ENCODE results near the gene HOXA9.

HOXA9 gene

GRCh38 chr7:27137640-27138315 lies 27.6 kb downstream of the HOXA9 start:
- in situ Hi-C loops (cut with MboI; ENCODE audit: low sequenced_read_pairs), result no loop called here

- in situ Hi-C loops (cut with MboI; ENCODE audit: low sequenced_read_pairs), result no loop called here
These were observed 30.9 kb downstream of the HOXA9 start for GRCh38 chr7:27134392-27134791.

DNA sequence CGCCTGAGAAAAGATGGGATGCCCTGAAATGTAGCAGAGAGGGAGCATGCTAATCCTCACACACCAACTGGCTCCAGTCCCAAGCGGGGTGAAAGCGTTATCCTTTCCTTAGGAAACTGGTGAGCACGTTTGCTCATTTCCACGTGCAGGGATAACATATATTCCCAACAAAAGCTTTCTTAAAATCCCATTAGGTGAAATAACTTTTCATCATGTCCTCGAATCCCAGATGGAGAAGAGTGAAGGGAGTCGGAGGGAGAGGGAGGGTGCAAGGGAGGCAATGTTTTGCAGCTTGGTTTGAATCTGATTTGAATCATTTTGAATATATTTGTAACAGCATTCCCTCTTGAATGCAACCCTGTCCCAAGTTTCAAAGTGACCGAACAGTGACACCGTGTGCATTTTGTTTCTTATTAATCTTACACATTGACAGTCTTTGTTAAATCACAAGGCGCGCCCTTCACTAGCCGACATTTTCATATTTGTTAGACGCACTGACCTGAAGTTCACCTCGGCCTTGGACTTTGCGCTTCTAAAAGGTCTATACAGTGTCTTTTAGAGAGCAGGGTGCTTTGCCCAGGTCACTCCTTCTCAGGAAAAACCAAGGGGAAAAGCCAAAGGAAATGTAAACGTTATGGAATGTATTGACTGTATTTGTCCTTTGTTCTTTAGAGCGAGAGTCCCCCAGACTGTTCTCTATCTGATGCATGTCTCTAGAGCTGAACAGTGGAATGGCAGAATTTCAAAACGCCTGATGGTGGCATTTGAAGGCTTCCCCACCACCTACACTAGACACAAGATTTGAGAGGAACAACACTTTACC lies 31.7 kb downstream of the HOXA9 start:
- in situ Hi-C loops (cut with MboI; ENCODE audit: low sequenced_read_pairs), result no loop called here

- in situ Hi-C loops (cut with MboI; ENCODE audit: low sequenced_read_pairs), result no loop called here
These were observed 32.4 kb downstream of the HOXA9 start for GRCh38 chr7:27132978-27133377.

DNA sequence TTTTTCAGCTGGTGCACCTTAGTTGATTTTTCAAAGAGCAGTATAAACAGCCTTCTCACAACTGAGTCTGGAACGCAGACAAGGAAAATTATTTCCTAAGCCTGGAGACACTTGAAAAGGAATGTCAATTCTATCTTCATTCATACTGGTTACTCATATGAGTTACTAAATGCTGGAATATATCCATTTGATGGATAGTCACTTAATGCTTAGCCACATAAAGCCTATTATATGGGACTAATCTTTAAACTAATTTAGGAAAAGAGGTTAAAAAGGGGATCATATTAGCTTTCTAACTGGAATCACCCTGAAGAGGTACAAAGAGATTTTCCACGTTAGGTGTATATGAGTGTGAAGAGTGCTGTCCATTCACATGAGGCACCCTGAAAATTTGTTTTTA lies 33.1 kb downstream of the HOXA9 start:
- in situ Hi-C loops (cut with MboI; ENCODE audit: low sequenced_read_pairs), result no loop called here

GRCh38 chr7:27131390-27131819 lies 33.9 kb downstream of the HOXA9 start:
- in situ Hi-C loops (cut with MboI; ENCODE audit: low sequenced_read_pairs), result no loop called here

DNA sequence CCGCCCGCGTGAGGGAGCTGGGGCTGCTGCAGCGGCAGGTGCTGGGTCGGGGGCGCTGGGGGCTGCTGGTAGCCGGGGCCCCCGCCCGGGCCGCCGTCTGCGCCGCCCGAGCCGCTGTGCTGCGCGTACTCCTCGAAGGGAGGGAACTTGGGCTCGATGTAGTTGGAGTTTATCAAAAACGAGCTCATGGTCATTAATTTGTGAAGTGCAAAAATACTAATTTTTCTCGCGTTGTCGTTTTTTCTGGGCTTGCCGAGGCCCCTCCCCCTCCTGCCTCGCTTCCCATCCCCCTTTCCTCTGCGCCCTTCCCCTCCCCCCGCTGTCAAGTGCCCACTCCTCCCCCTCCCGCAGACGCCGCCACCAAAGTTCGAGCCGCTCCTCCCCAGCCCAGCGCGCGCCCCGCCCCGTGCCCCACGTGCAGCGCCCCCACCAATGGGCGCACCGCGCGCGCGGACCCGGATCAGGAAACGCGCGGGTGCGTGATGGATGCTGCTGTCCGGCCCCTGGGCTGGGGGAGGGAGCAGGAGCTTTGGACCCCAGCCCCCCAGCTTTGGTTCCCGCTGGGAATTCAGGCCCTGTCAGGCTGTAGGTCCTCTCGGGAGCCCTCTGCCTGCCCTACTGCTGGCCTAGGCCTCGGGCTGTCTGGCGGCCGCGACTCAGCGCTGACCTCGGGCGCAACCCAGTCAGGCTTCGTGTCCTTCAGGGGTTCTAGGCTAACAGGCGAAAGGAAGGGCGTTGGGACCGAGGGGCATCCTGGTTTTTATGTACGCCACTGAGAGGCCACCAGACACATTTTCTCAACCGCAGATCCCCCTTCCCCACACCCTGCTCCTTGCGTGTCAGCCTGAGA lies 34.6 kb downstream of the HOXA9 start, which contains the start of gene HOXA4:
Gene HOXA4, minus strand, starts transcription at position 218 of the 850 bp plus-strand sequence. Its CDS starts 24 bp downstream, at position 194.
- in situ Hi-C loops (cut with MboI; ENCODE audit: low sequenced_read_pairs), result no loop called here

DNA sequence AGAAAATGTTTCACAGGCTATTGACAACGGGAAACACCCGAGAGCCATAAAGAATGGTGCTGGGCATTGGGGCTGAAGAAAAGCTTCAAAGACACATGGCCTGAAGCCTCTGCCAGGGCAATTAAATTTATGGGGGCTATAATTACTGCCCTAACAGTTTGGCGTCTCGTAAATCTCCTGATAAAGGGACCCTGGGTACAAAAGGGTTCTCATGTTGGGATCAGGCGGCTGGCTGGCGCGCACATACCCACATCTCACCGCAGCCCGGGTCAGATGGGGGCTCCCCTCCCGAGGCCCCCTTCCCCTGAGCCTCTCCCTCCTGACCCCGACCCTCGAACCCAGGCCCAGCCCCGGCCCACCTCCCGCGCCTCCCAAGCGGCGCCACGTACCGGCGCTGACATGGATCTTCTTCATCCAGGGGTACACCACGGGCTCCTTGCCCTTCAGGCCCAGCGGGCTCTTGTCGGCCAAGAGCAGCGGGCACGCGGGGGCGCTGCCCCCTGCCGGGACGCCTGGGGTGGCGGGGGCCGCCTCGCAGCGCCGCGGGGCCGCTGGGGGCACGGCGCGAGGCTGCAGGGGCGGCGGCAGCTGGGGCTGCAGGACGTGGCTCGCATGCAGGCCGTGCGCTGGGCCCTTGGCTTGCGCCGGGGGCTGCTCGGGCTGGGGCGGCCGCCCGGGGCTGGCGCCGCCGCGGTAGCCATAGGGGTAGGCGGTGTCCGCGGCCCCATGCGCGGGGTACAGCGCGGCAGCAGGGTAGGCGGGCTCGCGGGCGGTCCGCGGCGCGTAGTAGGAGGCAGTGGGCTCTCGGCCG lies 35.4 kb downstream of the HOXA9 start:
- in situ Hi-C loops (cut with MboI; ENCODE audit: low sequenced_read_pairs), result no loop called here

DNA sequence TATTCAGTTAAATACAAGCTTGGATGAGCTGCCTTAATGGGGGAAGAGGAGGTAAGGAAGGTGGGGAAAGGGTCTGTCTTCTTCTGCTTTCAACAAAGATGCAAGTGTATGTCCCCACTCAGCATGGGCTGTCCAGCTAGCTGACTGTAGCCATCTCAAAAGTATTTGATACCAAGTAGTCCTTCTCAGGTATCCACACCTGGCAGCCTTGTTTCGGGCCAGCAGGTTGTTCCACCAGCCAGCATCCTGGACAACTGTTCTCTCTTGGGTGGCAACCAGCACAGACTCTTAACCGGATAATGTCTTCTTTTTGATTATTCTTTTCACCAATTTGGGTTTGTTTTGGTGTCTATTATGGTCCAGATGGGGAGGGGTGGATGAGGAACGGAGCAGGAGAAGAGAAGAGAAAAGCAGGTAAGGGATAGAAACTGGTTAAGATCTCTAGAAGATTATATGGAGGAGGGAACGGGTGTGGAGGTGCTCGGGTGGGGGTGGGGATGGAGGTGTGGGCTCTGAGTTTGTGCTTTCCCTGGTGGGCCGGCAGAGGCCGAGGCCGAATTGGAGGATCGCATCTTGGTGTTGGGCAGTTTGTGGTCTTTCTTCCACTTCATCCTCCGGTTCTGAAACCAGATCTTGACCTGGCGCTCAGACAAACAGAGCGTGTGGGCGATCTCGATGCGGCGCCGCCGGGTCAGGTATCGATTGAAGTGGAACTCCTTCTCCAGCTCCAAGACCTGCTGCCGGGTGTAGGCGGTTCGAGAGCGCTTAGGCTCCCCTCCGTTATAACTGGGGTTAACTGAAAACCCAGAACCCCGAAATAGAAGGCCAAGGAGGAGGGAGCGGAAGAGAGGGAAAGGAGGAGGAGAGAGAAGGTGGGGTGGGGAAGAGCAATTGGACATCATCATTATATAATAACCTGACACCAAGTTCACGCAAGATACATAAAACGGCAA lies 36.3 kb downstream of the HOXA9 start:
- in situ Hi-C loops (cut with MboI; ENCODE audit: low sequenced_read_pairs), result no loop called here

DNA sequence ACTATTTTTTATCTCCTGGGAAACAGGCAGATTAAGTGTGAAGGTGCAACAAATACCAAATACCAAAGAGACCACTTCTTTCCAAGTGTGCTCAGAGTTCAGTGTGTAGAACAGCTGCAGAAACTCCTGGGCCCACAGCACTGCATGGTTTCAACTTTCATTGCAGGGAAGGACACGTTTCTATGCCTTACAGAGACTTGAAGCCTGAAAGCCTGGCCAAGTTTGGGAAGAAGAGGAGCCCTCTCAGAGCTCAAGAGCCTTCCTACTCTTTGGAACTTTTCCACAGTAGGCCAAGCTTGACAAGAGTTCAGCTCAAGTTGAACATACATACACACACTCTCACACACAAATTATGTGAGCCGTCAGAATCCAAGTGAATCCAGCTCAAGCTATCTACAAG lies 37.3 kb downstream of the HOXA9 start:
- in situ Hi-C loops (cut with MboI; ENCODE audit: low sequenced_read_pairs), result no loop called here

DNA sequence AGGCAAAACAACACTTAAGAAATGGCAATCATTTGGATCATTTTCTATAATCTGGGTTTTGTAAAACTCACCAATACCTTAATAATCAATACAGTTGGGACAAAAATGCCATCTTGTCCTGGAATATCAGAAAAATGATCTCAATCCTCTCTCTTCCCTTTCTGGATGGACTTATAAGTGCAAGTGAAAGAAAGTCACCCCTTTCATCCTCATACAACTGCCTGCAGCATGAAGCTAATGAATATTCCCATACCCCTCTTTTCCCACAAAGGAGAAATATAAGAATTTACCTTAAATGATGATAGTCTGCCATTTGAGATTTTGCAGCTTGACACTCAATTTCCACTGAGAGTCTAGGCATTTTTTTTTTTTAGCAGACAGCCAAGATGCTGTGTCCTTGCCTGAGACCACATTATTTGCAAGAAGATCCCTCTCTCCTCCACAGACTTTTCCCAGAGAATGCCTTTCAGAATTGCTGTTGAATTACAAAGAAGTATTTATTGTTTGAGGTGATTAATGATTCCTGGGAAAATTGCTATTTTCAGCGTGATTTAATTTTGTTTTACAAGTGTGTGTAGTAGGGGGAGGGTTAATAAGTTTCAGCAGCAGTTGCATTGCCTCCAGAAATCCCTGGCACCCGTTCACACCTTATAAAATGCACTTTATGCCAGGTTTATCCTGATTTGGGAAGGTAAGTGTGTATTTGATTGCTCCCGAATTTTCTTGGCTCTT lies 38.6 kb downstream of the HOXA9 start:
- in situ Hi-C loops (cut with MboI; ENCODE audit: low sequenced_read_pairs), result no loop called here

DNA sequence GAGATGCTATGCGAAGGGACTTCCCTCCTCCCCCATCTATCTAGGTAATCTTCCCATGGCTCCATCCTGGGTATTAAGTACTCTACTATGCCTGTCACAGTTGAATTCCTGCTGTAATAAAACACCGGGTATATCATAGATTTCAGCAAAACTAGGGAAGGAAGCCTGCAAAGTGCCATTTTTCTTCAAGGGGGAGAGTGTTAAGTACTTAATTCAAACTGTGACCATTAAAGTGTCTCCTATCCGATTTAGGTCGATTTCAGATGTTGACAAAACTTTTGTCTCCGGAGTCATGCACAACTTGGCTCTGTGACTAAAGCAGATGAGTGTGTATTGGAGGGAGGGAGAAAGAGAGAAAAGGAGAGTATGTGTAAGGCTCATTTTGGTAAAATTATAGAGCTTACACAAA lies 39.3 kb downstream of the HOXA9 start:
- in situ Hi-C loops (cut with MboI; ENCODE audit: low sequenced_read_pairs), result no loop called here

- in situ Hi-C loops (cut with MboI; ENCODE audit: low sequenced_read_pairs), result no loop called here
These were observed 40.2 kb downstream of the HOXA9 start for GRCh38 chr7:27124902-27125689.

GRCh38 chr7:27124096-27124901 lies 41.0 kb downstream of the HOXA9 start:
- in situ Hi-C loops (cut with MboI; ENCODE audit: low sequenced_read_pairs), result no loop called here

- in situ Hi-C loops (cut with MboI; ENCODE audit: low sequenced_read_pairs), result no loop called here
These were observed 41.8 kb downstream of the HOXA9 start for GRCh38 chr7:27123477-27124053.

- in situ Hi-C loops (cut with MboI; ENCODE audit: low sequenced_read_pairs), result no loop called here
These were observed 42.3 kb downstream of the HOXA9 start for GRCh38 chr7:27123007-27123476.

Measured in HL-60/S4 (cell line).